ENCODE data around the gene TMEM221. TPM values are rescaled to one million over a fixed set of nuclear protein-coding genes. Genes with fewer than 3 reads are reported as not detected.

TMEM221 gene
- total RNA-seq = 0.52 TPM

DNA sequence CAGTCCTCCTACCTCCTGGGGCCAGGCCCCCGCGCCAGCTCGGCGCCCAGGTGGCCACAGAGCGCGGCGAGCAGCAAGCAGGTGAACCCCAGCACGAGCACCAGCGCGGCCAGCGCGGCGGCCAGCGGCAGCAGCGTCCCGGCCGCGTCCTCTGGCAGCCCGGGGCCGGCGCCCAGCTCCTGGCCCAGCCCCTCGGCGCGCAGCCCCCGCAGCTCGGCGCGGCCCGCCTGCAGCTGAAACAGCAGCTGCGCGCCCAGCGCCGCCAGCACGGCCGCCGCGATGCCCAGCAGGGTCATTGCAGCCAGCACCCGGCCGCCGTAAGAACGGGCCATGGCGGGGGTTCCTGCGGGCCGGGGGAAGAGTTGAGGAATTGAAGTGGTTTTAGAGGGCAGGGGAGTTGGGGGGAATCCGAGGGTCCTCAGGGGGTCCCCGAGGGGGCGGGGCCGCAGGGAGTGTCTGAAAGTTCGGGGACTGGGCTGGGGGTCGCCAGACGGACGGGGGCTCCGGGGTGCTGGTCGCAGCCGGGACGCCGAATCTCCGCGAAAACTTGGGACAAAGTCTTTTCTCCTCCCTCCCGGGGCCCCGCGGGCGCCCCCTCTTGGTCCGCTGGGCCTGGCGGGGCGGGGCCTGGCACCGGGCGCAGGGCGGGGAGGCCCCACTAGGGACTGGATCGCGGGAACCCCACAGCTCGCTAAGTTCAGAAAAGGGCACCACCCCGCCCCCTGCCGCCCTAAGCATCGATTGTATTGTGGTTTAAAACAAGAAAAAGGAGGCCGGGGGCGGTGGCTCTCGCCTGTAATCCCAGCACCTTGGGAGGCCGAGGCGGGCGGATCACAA, at the start of gene TMEM221:
Gene TMEM221 (minus strand): TSS at position 538 of the 837 bp plus-strand sequence. CDS start 206 bp downstream, at position 332.
- Histone ChIP-seq H3K9ac (ENCODE audit: low read depth in 1 of 3, low read length in 3 of 3) (peak within 1 kb of the TSS in 1 of 3 donors; percentile 16), H3K27ac (ENCODE audit: low read depth, low read length) (no peak within 1 kb of the TSS)

DNA sequence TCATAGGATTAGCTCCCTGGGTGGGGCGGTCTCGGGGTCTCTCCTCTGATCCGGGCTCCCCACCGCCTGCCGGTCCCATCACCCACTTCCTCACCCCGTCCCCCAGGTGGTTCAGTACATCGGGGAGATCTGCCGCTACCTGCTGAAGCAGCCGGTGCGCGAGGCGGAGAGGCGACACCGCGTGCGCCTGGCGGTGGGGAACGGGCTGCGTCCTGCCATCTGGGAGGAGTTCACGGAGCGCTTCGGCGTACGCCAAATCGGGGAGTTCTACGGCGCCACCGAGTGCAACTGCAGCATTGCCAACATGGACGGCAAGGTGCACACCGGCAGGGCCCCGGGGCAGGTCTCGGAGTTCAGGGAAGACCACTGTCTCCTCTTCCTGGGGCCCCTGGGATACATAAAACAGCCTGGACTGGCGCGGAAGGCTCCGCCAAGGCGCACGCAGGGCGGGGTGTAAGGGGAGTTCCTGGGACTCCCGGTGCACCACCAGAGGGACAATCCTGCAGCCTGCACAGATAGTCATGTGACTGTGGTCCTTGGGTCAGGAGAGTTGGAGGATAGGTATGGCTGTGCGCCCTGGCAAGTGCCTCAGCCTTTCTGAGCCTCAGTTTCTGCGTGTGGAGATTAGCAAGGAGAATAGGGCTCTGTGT, 48.8 kb upstream of the TMEM221 start:
- H3K9me3 ChIP-seq (ENCODE audit: control insufficient read depth in 3 of 3, low read length in 3 of 3) = no peaks in the 10 kb centered on the region
- no peak overlapping the region for H3K4me3 ChIP-seq (ENCODE audit: low read length in 3 of 3)
- H3K27me3 ChIP-seq (ENCODE audit: control insufficient read depth in 3 of 3, insufficient read depth in 3 of 3, low read length in 3 of 3) = no peaks in the 10 kb centered on the region
- H3K27ac ChIP-seq (ENCODE audit: low read depth, low read length) = no peak overlapping the region
- peaks cover 7 to 22% (median 15%) of the 10 kb centered on the region in 3 donors for H3K4me1 ChIP-seq (ENCODE audit: control insufficient read depth in 3 of 3, insufficient read depth in 3 of 3, low read length in 3 of 3)
- H3K36me3 ChIP-seq (ENCODE audit: control insufficient read depth in 3 of 3, insufficient read depth in 3 of 3, low read length in 3 of 3) = peaks cover 22 to 40% (median 27%) of the 10 kb centered on the region in 3 donors
- no peak overlapping the region for H3K9ac ChIP-seq (ENCODE audit: low read depth in 1 of 3, low read length in 3 of 3)

More for the DNA sequence above, at the start of gene TMEM221:
- no peak within 1 kb of the TSS for H3K4me3 ChIP-seq (ENCODE audit: low read length in 3 of 3)
- peaks cover 17 to 23% (median 23%) of the 10 kb centered on the region in 3 donors for H3K27me3 ChIP-seq (ENCODE audit: control insufficient read depth in 3 of 3, insufficient read depth in 3 of 3, low read length in 3 of 3)
- H3K36me3 ChIP-seq (ENCODE audit: control insufficient read depth in 3 of 3, insufficient read depth in 3 of 3, low read length in 3 of 3) = no peaks in the 10 kb centered on the region
- H3K4me1 ChIP-seq (ENCODE audit: control insufficient read depth in 3 of 3, insufficient read depth in 3 of 3, low read length in 3 of 3) = peaks cover 0 to 3% (median 0%) of the 10 kb centered on the region in 3 donors
- no peaks in the 10 kb centered on the region for H3K9me3 ChIP-seq (ENCODE audit: control insufficient read depth in 3 of 3, low read length in 3 of 3)

GRCh38 chr19:17496337-17496997, 48.0 kb upstream of the TMEM221 start:
- Histone ChIP-seq H3K27ac (ENCODE audit: low read depth, low read length) (no peak overlapping the region), H3K27me3 (ENCODE audit: control insufficient read depth in 3 of 3, insufficient read depth in 3 of 3, low read length in 3 of 3) (no peaks in the 10 kb centered on the region), H3K4me3 (ENCODE audit: low read length in 3 of 3) (no peak overlapping the region), H3K36me3 (ENCODE audit: control insufficient read depth in 3 of 3, insufficient read depth in 3 of 3, low read length in 3 of 3) (peaks cover 27 to 40% (median 28%) of the 10 kb centered on the region in 3 donors), H3K4me1 (ENCODE audit: control insufficient read depth in 3 of 3, insufficient read depth in 3 of 3, low read length in 3 of 3) (peaks cover 7 to 22% (median 15%) of the 10 kb centered on the region in 3 donors), H3K9ac (ENCODE audit: low read depth in 1 of 3, low read length in 3 of 3) (peak overlapping the region in 1 of 3 donors; percentile 50), H3K9me3 (ENCODE audit: control insufficient read depth in 3 of 3, low read length in 3 of 3) (no peaks in the 10 kb centered on the region)

DNA sequence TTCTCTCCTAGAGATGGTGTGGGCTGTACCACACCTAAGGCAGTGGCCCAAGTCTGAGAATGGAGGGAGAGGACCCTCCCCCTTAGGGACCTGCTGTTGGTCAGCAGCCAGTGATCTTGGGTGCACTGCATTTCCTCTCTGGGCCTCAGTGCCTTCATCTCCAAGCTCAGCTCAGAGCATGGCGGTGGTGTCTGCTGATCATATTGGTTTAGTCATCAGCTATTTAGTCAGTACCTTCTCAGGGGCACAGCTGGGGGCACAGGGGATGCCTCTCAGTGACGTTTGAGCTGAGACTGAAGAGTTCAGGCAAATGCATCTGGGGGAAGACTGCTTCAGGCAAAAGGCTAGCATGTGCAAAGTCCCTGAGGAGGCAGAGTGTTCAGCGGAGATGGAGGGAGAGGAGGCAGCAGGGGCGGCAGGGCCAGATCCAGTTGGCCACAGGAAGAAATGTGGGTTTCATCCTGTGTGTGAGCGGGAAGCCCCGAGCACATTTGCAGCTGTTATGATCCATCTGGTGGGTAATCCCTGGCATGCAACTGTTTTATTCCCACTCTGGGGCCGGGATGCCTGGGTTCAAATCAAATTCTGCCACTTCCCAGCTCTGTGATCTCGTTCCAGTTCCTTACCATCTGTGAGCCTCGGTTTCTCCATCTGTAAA, 47.3 kb upstream of the TMEM221 start:
- H3K4me1 ChIP-seq (ENCODE audit: control insufficient read depth in 3 of 3, insufficient read depth in 3 of 3, low read length in 3 of 3) = peaks cover 7 to 22% (median 15%) of the 10 kb centered on the region in 3 donors
- peaks cover 23 to 34% (median 24%) of the 10 kb centered on the region in 3 donors for H3K36me3 ChIP-seq (ENCODE audit: control insufficient read depth in 3 of 3, insufficient read depth in 3 of 3, low read length in 3 of 3)
- H3K9ac ChIP-seq (ENCODE audit: low read depth in 1 of 3, low read length in 3 of 3) = no peak overlapping the region
- no peak overlapping the region for H3K4me3 ChIP-seq (ENCODE audit: low read length in 3 of 3)
- no peaks in the 10 kb centered on the region for H3K9me3 ChIP-seq (ENCODE audit: control insufficient read depth in 3 of 3, low read length in 3 of 3)
- no peaks in the 10 kb centered on the region for H3K27me3 ChIP-seq (ENCODE audit: control insufficient read depth in 3 of 3, insufficient read depth in 3 of 3, low read length in 3 of 3)
- no peak overlapping the region for H3K27ac ChIP-seq (ENCODE audit: low read depth, low read length)

GRCh38 chr19:17491287-17491686, 42.8 kb upstream of the TMEM221 start:
- Histone ChIP-seq H3K36me3 (ENCODE audit: control insufficient read depth in 3 of 3, insufficient read depth in 3 of 3, low read length in 3 of 3) (peaks cover 21 to 24% (median 21%) of the 10 kb centered on the region in 3 donors), H3K4me1 (ENCODE audit: control insufficient read depth in 3 of 3, insufficient read depth in 3 of 3, low read length in 3 of 3) (peaks cover 10 to 16% (median 15%) of the 10 kb centered on the region in 3 donors), H3K27me3 (ENCODE audit: control insufficient read depth in 3 of 3, insufficient read depth in 3 of 3, low read length in 3 of 3) (no peaks in the 10 kb centered on the region), H3K9me3 (ENCODE audit: control insufficient read depth in 3 of 3, low read length in 3 of 3) (no peaks in the 10 kb centered on the region), H3K27ac (ENCODE audit: low read depth, low read length) (no peak overlapping the region), H3K4me3 (ENCODE audit: low read length in 3 of 3) (no peak overlapping the region), H3K9ac (ENCODE audit: low read depth in 1 of 3, low read length in 3 of 3) (no peak overlapping the region)

GRCh38 chr19:17490411-17490810, 41.9 kb upstream of the TMEM221 start:
- H3K27me3 ChIP-seq (ENCODE audit: control insufficient read depth in 3 of 3, insufficient read depth in 3 of 3, low read length in 3 of 3) = no peaks in the 10 kb centered on the region
- H3K9ac ChIP-seq (ENCODE audit: low read depth in 1 of 3, low read length in 3 of 3) = no peak overlapping the region
- H3K9me3 ChIP-seq (ENCODE audit: control insufficient read depth in 3 of 3, low read length in 3 of 3) = no peaks in the 10 kb centered on the region
- H3K4me1 ChIP-seq (ENCODE audit: control insufficient read depth in 3 of 3, insufficient read depth in 3 of 3, low read length in 3 of 3) = peaks cover 6 to 12% (median 6%) of the 10 kb centered on the region in 3 donors
- peaks cover 18 to 22% (median 22%) of the 10 kb centered on the region in 3 donors for H3K36me3 ChIP-seq (ENCODE audit: control insufficient read depth in 3 of 3, insufficient read depth in 3 of 3, low read length in 3 of 3)
- H3K4me3 ChIP-seq (ENCODE audit: low read length in 3 of 3) = no peak overlapping the region
- no peak overlapping the region for H3K27ac ChIP-seq (ENCODE audit: low read depth, low read length)

- H3K27me3 ChIP-seq (ENCODE audit: control insufficient read depth in 3 of 3, insufficient read depth in 3 of 3, low read length in 3 of 3) = no peaks in the 10 kb centered on the region
- peak overlapping the region; percentile 68 for H3K27ac ChIP-seq (ENCODE audit: low read depth, low read length)
- no peak overlapping the region for H3K4me3 ChIP-seq (ENCODE audit: low read length in 3 of 3)
- H3K36me3 ChIP-seq (ENCODE audit: control insufficient read depth in 3 of 3, insufficient read depth in 3 of 3, low read length in 3 of 3) = peaks cover 17 to 22% (median 22%) of the 10 kb centered on the region in 3 donors
- no peak overlapping the region for H3K9ac ChIP-seq (ENCODE audit: low read depth in 1 of 3, low read length in 3 of 3)
- no peaks in the 10 kb centered on the region for H3K9me3 ChIP-seq (ENCODE audit: control insufficient read depth in 3 of 3, low read length in 3 of 3)
- peaks cover 6 to 12% (median 6%) of the 10 kb centered on the region in 3 donors for H3K4me1 ChIP-seq (ENCODE audit: control insufficient read depth in 3 of 3, insufficient read depth in 3 of 3, low read length in 3 of 3)
Observed at GRCh38 chr19:17489392-17490030, 41.0 kb upstream of the TMEM221 start.

DNA sequence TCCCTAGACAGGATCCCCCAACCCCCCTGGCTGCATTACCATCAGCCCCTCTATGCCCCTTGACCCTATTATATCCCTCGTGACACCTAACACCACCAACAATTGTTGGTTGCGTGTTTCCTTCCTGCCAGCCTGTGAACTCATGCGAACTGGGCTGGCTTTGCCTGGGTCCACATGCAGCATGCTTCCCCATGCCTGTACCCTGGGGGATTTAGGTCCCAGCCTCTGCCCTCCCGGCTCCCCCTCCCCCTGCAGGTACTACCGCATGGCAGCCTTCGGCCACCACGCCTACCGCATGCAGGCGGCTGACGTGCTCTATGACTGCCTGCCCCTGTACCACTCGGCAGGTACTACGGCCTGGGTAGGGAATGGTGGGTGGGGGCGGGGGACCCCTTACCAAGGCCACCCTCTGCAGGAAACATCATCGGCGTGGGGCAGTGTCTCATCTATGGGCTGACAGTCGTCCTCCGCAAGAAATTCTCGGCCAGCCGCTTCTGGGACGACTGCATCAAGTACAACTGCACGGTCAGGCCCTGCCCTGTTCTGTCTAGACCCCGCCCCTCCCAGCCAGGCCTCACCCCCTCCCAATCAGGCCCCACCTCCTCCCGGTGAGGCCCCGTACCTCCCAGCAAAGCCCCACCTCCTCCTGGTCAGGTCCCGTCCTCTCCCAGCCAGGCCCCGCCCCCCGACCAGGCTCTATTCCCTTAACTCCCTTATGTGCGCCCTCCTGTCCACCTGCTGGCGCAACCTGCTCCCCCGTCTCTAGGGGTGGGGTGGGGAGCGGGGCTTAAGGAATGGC, 40.3 kb upstream of the TMEM221 start:
- Histone ChIP-seq H3K36me3 (ENCODE audit: control insufficient read depth in 3 of 3, insufficient read depth in 3 of 3, low read length in 3 of 3) (peaks cover 17 to 24% (median 24%) of the 10 kb centered on the region in 3 donors), H3K9me3 (ENCODE audit: control insufficient read depth in 3 of 3, low read length in 3 of 3) (no peaks in the 10 kb centered on the region), H3K9ac (ENCODE audit: low read depth in 1 of 3, low read length in 3 of 3) (peak overlapping the region in 1 of 3 donors; percentile 50), H3K4me3 (ENCODE audit: low read length in 3 of 3) (peak overlapping the region in 1 of 3 donors; percentile 56), H3K4me1 (ENCODE audit: control insufficient read depth in 3 of 3, insufficient read depth in 3 of 3, low read length in 3 of 3) (peaks cover 6 to 12% (median 6%) of the 10 kb centered on the region in 3 donors), H3K27ac (ENCODE audit: low read depth, low read length) (peak overlapping the region; percentile 68), H3K27me3 (ENCODE audit: control insufficient read depth in 3 of 3, insufficient read depth in 3 of 3, low read length in 3 of 3) (no peaks in the 10 kb centered on the region)
